Activated T-helper 17 cell treated with anti-CD3 and anti-CD28 coated beads, Interleukin-2, amount 50 U/mL, for 72 hours (primary cell): Measurements from ENCODE around the gene IFI44L. TPM values are rescaled to one million over a fixed set of nuclear protein-coding genes. Genes with fewer than 3 reads are reported as not detected.
A peak's percentile ranks its signal among the peaks of the same experiment; 100 is the strongest.

Experiments
- ATAC-seq: fragments of 150-1000 bp; cut with Tn5 transposase; replicated peaks from 2 replicates; pipeline ENCODE4 v1.10.0; 2021; ENCODE audit warnings: mild to moderate bottlenecking, moderate library complexity
- H3K27ac Mint-ChIP-seq: one replicate; pipeline ENCODE4 v1.8.0; 2022; ENCODE audit warnings: mixed read lengths
- H3K27me3 Mint-ChIP-seq: one replicate; pipeline ENCODE4 v1.8.0; 2022; ENCODE audit warnings: mixed read lengths
- H3K36me3 Mint-ChIP-seq: one replicate; pipeline ENCODE4 v1.8.0; 2022; ENCODE audit warnings: low read depth, mild to moderate bottlenecking, mixed read lengths
- H3K4me1 Mint-ChIP-seq: one replicate; pipeline ENCODE4 v1.8.0; 2022; ENCODE audit warnings: mixed read lengths
- H3K4me3 Mint-ChIP-seq: one replicate; pipeline ENCODE4 v1.8.0; 2022; ENCODE audit warnings: mild to moderate bottlenecking, mixed read lengths
- H3K9me3 Mint-ChIP-seq: one replicate; pipeline ENCODE4 v1.8.0; 2022; ENCODE audit warnings: mixed read lengths
- total RNA-seq, 2 donors: library from RNA; stranded (reverse); gene quantifications; one replicate each; pipeline ENCODE4 v1.2.3, GENCODE V29; 2022

Gene IFI44L
- total RNA-seq, 2 donors from 2014 or later = 3.4 to 4.1 TPM

- peaks cover 31% of the 10 kb centered on the region for H3K27me3 Mint-ChIP-seq
- no peak overlapping the region for H3K27ac Mint-ChIP-seq
- no peak overlapping the region for H3K4me3 Mint-ChIP-seq
- no peaks in the 10 kb centered on the region for H3K36me3 Mint-ChIP-seq
- no peaks in the 10 kb centered on the region for H3K4me1 Mint-ChIP-seq
- H3K9me3 Mint-ChIP-seq = no peaks in the 10 kb centered on the region
- no peak for ATAC-seq
Measured at GRCh38 chr1:78687914-78688313, 67.7 kb downstream of the IFI44L start.

- no peak for ATAC-seq
- Mint-ChIP-seq H3K9me3 (no peaks in the 10 kb centered on the region), H3K27me3 (peaks cover 26% of the 10 kb centered on the region), H3K4me1 (no peaks in the 10 kb centered on the region), H3K36me3 (no peaks in the 10 kb centered on the region), H3K4me3 (no peak overlapping the region), H3K27ac (no peak overlapping the region)
Measured at GRCh38 chr1:78688697-78689096, 68.4 kb downstream of the IFI44L start.

GRCh38 chr1:78690516-78690915 is 70.3 kb downstream of the IFI44L start:
- Mint-ChIP-seq H3K36me3 (no peaks in the 10 kb centered on the region), H3K27me3 (peaks cover 20% of the 10 kb centered on the region), H3K4me3 (no peak overlapping the region), H3K4me1 (no peaks in the 10 kb centered on the region), H3K27ac (no peak overlapping the region), H3K9me3 (no peaks in the 10 kb centered on the region)
- ATAC-seq = no peak

- Mint-ChIP-seq H3K27me3 (peaks cover 16% of the 10 kb centered on the region), H3K9me3 (no peaks in the 10 kb centered on the region), H3K4me3 (no peak overlapping the region), H3K36me3 (no peaks in the 10 kb centered on the region), H3K27ac (no peak overlapping the region), H3K4me1 (no peaks in the 10 kb centered on the region)
- ATAC-seq = peak; percentile 92
Measured at GRCh38 chr1:78691995-78692747, 71.9 kb downstream of the IFI44L start.

Other genes starting within 250 kb of the IFI44L start
- gene PTGFR, start 129.5 kb upstream of the IFI44L start, total RNA-seq = not detected
- gene IFI44, start 29.4 kb downstream of the IFI44L start, total RNA-seq = 10 to 100 TPM; 22.8 to 25.8 TPM